HG03575 (cell line): ENCODE results near the gene SEPTIN8.

Source experiments
- ATAC-seq: cut with Tn5 transposase; IDR thresholded peaks from one replicate; pipeline ENCODE4 v1.9.1; 2021; ENCODE audit not compliant: unreplicated experiment, insufficient number of reproducible peaks, low FRiP score; ENCODE audit errors: extremely low read depth

The SEPTIN8 gene, protein sequence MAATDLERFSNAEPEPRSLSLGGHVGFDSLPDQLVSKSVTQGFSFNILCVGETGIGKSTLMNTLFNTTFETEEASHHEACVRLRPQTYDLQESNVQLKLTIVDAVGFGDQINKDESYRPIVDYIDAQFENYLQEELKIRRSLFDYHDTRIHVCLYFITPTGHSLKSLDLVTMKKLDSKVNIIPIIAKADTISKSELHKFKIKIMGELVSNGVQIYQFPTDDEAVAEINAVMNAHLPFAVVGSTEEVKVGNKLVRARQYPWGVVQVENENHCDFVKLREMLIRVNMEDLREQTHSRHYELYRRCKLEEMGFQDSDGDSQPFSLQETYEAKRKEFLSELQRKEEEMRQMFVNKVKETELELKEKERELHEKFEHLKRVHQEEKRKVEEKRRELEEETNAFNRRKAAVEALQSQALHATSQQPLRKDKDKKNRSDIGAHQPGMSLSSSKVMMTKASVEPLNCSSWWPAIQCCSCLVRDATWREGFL

DNA sequence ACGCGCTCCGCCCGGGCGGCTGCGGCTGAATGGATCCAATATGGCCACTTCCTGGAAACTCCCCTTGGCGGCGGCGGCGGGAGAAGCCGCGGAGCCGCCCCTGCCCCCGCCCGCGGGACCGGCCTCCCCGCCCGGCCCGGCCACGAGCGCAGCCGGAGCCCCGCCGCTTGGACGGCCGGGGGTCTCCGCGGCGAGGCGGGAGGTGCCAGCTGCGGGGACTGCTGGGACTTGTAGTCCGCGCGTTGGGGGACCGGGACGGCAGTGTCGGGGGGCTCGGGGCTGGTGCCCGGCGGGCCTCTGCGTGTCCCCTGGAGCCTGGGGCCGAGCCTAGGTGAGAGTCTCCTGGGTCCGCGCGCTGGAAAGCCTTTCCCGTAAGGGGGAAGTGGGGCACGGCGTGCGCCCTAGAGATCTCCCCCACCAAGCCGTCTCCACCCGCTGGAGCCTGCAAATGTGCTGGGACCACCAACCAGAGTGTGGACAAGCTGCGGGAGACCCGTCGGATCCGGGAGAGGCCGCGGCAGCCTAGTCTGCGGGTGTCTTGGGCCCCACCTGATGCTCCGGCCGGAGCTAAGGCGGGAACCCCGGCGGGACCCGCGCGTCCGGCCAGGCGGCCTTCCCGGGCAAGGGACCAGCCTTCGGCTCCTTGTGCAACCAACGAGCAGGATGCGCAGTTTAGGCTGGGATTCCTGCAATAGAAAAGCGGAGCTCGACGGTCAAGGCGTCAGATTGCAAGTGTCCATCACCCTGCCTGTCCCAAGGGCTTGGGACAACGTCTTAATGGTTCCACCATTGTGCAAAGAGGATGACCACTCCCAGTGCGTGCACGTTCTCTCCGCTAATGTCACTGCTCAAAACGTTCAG, at the start of gene SEPTIN8:
Gene SEPTIN8 (minus strand): TSS at position 31 of the 861 bp plus-strand sequence. CDS start 102 bp downstream, outside the sequence.
- ATAC-seq = no peak

DNA sequence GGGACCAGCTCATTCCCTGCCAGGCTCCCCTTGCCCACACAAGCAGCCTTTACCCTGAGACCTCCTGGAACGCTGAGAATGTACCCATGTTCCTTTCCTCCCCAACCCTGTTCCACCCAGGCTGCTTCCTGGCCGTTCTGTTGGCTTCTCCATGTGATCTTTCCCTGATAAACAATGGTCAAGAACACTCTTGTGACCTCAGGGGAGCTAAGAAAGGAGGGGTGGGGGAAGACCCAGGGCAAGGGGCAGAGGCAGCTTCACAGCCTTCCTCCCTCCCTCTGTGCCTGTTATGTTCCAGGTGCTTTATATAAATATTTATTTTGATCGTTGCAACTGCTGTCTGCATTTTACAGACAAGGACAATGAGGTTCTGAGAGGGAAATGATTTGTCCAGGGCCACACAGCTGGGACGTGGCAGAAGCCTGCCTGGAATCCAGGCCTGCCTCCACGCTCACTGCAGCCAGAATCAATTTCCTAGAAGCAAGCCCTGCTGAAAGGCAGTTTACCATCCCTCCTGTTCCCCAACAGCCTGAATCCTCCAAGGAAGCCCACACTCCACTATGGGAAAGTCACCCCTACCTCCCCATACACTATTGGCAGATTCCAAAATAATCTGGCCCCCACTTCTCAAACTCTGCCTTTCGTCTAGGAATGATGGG, 49.5 kb upstream of the SEPTIN8 start:
- ATAC-seq = no peak

DNA sequence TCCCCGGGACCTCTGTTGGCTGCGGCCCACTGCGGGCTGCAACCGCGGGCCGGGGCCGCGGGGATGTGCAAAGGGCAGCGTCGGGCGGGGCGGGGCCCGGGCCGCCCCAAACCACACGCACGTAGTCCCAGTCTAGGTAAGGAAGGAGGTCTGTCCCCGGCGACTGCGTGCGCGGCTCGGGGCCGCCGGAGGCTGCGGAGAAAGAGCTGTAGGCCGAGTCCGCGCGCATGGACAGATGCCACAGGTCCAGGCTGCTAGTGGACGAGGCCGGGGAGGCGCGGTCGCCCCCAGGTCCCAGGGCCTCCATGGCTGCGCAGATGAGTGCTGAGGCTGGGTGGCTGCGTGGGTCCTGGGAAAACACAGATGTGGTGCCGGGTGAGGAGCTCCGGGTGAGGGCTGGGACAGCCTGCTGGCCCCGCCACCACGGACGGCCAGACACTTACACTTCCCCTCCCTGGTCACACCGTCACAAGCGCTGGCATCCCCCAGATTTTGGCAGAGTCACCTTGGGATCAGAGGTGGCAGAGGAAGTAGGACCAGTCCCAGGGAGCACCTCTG, 48.9 kb upstream of the SEPTIN8 start:
- ATAC-seq = no peak

DNA sequence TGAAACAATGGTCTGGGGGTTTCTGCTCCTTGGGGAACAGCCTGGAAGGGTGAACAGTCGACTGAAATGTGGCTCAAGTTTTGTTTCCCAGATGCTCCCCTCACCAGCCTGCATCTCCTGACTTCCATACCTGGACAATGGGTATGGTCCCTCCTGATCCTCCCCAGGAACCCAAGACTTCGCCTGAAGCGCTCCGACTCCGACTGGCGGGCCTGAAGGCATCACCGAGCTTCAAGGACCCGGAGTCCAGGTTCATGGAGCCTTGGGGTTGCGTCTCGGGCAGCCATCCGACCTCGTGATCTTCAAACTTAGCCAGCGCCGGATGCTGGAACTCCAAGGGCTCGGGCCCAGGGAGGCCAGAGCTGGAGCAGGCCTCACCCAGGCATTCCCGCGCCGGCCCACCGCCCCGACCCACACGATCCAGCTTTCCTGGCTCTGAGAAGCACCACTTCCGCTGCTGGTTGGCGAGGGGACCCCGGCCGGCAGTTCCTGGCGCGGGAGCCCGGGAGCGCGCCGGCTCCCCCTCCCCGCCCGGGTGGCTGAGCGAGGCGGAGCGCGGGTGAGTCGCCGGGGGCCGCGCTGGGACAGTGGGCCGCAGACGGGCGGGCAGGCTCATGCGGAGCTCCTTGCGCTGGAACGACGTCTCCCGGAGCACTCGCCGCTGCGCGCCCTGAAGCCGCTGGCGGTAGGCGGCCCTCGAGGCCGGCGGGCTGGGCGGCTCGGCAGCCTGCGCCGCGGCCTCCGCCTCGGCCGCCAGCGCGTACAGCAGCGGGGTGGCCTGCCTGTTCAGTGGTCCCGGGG, 48.2 kb upstream of the SEPTIN8 start:
- ATAC-seq = no peak

DNA sequence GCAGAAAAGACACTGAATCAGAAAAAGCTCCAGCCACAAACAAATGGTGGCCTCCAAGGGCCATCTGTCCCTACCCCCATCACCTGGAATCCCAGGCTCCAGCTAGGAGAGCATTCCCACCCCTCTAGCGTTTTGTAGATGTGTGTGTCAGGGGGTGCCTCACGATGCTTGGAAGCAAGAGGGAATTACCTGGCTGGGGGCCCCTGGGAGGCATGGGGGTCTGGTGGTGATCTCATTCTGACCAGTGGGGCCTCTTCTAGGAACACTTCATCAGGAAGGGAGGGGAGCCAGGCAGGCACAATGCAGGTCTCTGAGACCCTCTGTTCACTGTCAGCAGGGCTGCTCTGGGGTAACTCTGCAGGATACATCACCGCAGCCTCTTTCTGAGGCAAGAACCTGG, 47.4 kb upstream of the SEPTIN8 start:
- ATAC-seq = no peak

DNA sequence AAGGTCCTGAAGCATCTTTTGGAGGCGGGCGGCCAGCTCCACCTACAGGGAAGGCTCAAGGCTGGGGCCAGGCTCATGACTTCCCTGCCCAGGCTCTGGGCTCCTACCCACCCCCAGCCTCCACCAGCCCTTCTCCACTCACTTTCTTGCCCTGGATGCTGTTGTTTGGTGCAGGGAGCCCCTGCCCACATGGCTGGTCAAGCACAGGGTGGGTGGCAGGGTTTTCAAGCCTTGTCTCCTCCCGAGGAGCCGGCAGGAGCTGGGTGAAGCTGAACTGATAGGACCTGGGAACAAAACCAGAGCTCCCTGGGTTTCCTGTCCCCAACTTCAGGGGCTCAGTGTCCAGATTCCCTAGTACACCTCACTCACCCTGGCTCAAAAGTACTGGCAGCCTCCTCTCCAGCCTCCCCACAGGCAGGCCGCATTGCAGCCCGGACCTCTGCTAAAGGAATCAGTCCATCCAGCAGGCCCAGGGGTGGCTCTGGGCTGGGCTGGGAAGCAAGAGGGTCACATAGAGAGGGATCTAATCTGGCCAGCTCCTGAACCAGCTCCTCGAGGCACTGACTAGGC, 46.5 kb upstream of the SEPTIN8 start:
- ATAC-seq = no peak

DNA sequence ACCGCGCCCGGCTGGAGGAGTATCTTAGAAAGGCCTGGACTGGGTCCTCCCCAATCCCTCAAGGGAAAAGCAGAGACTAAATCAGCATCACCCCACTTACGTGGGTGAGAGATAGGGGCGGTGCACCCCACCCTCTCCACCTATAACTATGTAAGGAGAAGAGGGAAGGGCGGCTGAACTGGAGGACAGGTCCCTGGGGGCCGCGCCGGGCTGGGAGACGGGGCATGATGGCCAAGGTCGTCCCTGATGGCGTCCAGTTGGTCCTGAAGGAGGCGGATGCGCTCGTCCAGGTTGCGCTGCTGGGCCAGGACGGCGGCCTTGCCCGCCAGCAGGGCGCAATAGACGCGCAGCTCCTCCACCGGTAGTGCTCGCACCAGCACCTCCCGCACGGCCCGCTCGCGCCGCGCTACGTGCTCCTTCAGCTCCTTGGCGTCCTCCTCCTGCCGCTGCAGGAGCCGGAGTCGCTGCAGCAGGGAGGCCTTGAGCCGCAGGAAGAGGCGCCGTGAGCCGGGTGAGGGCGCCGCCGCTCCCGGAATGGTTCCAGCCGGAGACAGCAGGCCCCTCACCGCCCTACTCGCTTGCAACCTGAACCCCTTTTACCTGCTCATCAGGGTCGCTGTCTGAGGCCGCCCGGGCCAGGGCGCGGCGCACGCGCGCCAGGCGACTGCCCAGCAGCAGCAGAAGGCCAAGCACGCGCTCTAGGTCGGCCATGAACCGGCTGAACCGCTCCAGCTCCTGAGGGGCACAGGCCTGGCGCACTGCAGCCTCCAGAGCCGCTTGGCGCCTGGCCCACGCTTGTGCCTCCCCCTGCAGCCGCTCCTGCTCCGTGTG, 45.8 kb upstream of the SEPTIN8 start:
- no peak for ATAC-seq

DNA sequence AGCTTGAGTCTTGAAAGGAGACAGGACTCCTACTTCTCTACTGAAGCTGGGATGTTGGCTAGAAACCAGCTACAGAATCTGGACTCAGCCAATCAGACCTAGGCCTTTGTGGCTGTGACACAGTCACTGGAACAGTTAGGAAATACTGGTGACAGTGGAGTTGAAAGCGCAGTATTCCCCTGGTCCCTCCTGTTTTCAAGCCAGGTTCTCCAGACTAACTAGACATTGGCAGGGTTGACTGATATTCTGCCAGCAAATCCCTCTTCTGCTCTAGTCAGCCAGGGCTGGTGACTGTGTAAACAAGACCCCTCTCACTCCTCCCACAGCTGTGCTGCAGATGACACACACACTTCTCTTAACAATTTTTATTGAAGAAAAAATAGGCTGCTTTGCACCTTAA, 44.8 kb upstream of the SEPTIN8 start:
- ATAC-seq = no peak

DNA sequence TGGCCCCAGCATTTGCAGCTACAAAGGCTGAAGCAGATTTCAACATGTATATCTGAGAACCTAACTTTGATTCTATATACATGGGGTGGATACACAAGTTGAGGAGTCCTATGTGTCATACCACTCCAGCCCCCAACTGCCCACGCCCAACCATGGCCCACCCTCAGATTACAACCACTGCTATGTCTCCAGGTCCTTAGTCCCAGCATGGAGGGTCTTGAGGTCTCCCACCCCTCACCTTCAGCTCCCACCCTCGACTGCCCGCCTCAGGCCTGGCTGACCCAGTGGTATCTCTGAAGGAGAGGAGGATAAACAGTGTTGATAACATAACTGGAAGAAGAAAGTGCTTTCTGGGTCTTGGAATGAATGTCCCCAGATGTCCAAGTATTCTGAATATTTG, 44.3 kb upstream of the SEPTIN8 start:
- ATAC-seq = no peak

DNA sequence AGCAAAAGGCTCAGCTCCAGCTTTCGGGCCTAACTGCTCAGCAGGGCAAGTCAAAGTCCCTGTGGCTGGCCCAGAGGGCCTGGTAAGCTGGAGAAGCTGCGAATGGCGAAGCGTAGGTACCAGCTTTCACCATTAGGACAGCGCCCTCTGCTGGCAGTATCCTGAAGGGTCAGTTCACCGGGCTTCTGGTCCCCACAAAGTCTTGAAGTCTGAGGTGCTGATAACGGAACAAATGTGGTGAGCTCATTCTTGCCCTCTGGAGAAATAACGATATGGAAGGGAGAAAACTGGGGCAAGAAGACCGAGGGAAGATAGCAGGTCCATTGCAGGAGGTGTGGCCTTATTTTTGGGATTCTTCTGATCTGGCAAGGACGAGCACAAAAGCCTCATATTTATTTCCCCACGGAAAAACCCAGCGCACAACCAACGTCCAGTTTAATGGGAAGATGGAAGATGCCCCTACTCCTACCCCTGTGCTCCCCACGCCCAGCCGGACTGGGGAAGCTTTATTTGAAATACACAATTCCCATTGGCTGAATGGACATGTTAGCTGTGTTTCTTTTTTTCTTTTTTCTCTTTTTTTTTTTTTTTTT, 43.2 kb upstream of the SEPTIN8 start:
- ATAC-seq = no peak

DNA sequence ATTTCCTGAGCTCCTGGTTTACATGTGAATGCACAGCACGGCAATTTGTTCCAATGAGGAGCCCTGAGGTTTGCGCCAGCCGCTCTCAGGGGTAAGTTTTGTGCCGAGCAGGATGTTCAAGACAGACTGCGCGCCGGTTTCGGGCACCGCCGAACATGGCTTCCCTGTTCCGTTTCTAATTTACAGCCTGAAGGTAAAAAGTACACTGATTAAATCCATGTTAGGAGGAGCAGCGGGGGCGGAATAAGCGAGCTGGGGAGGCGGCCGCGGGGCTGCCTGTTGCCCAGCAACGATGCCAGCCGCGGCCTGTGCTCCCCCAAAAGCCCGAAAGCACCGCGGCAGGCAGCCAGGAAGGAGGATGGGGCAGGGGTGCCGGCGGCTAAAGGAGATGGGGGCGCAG, 42.4 kb upstream of the SEPTIN8 start:
- ATAC-seq = no peak

DNA sequence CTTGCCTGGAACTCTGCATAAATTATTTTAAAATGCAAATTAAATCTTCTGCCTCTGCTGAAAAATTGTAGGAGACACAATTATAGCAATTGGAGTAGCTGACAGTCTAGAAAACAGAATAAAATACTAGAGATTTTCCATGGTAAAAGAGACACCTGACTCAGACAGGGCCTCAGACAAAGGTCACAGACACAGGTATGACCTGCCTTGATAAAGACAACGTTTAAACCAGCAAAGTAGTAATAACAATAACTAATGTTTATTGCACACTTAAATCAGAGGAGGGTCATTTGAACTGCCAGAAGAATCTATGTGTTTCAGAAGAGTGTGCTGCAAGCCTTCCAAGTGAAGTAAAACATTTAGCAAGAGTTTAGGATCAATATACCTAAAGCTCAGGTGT, 40.0 kb upstream of the SEPTIN8 start:
- no peak for ATAC-seq

DNA sequence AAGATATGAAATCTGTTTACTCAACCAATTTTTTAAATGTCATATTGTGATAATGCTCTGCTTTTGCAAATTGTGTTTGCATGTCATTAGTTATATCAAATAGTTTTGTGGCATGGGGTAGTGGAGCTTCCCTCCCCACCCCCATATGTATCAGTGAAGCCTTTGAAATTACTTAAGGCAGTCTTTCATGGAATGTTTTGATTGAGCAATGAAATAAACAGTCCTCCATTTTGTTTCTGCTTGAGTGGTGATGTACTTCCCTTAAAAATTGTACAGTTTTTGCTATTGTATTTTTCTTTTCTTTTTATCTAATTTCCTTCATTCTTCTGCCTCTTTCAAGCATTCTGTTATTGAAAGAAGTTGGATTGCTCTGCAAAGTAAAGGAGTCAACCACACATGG, 39.5 kb upstream of the SEPTIN8 start:
- ATAC-seq = no peak

DNA sequence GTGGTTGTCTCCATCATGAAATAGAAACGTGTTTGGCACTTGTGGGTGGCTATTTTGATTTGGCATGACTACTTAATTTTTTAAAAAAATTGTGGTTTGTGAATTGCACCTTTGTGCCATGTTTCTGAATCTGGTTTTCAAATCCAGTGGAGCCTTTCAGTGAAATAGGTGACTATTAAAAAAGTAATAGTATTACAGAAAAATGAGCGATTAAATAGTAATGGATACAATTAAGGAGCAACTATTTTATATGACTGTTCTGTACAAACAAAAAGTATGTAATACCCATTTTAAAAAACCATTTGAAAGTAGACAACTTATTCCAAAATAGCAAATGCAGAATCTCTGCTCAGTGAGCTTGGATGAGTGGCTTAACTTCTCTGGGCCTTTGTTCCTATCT, 39.0 kb upstream of the SEPTIN8 start:
- ATAC-seq = no peak

DNA sequence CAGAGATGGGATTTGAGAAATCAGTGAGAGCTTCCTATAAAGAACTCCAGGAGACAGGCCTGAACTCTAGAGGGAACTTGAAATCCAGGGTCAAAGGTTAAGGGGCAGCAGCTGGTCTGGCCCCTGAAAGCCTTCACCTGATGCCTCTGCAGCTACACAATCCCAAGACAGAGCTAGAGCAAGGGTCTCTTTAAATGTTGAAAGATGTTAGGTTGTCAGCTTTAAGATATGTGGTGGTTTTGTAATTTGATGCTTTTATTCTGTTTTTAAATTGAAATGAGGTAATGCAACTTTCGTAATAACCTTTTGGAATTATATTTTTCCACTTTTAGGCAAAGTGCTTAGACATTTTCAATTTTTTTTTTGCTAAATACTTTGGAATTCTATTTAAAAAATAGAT, 38.4 kb upstream of the SEPTIN8 start:
- no peak for ATAC-seq

DNA sequence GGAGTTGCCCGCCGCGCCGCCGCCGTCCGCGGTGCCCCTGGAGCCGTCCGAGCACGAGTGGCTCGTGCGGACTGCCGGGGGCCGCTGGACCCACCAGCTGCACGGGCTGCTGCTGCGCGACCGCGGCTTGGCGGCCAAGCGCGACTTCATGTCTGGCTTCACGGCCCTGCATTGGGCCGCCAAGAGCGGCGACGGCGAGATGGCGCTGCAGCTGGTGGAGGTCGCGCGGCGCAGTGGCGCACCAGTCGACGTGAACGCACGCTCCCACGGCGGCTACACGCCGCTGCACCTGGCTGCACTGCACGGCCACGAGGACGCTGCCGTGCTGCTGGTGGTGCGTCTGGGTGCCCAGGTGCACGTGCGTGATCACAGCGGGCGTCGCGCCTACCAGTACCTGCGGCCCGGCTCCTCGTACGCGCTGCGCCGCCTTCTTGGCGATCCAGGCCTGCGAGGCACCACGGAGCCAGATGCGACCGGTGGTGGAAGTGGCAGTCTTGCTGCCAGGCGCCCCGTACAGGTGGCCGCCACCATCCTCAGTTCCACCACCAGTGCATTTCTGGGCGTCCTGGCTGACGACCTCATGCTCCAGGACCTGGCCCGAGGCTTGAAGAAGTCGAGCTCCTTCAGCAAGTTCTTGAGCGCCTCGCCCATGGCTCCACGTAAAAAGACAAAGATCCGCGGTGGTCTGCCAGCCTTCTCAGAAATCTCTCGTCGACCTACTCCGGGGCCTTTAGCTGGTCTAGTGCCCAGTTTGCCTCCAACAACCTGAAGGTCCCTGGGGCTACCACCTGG, 37.7 kb upstream of the SEPTIN8 start:
- ATAC-seq = no peak
